Mesenchymal stem cell (in vitro differentiated cells and primary cell): Measurements from ENCODE around the gene PPP1R12A.

ENCODE experiments used
- DNase-seq: peaks from one replicate; pipeline ENCODE4 v3.0.0-alpha.2; 2013
- H2AFZ ChIP-seq: one replicate; pipeline ENCODE4 v1.6.1; 2013; ENCODE audit warnings: low read depth, mild to moderate bottlenecking, control low read depth, inconsistent platforms, low read length, moderate library complexity
- H2AK5ac ChIP-seq: 2 replicates; pipeline ENCODE4 v1.6.1; 2013; ENCODE audit warnings: low read length, moderate library complexity, mild to moderate bottlenecking, inconsistent platforms; ENCODE audit not compliant: severe bottlenecking
- H2BK120ac ChIP-seq: one replicate; pipeline ENCODE4 v1.6.1; 2013; ENCODE audit warnings: low read depth, mild to moderate bottlenecking, inconsistent platforms, low read length, moderate library complexity
- H2BK12ac ChIP-seq, 2 experiments: one replicate each; pipeline ENCODE4 v1.6.1; 2013; ENCODE audit warnings: inconsistent platforms in 2 of 2, low read length in 2 of 2, mild to moderate bottlenecking in 2 of 2, moderate library complexity in 2 of 2, control low read depth in 1 of 2
- H2BK15ac ChIP-seq: one replicate; pipeline ENCODE4 v1.6.1; 2013; ENCODE audit warnings: mild to moderate bottlenecking, low read depth, inconsistent platforms; ENCODE audit not compliant: poor library complexity, severe bottlenecking
- H2BK5ac ChIP-seq: 2 replicates; pipeline ENCODE4 v1.6.1; 2013; ENCODE audit warnings: low read depth, mild to moderate bottlenecking, low read length, control low read depth, inconsistent platforms; ENCODE audit not compliant: poor library complexity, severe bottlenecking
- H3K14ac ChIP-seq, 2 experiments: one replicate each; pipeline ENCODE4 v1.6.1; 2013; ENCODE audit warnings: inconsistent platforms in 2 of 2, low read length in 2 of 2, control low read depth in 1 of 2, mild to moderate bottlenecking in 1 of 2, moderate library complexity in 1 of 2
- H3K18ac ChIP-seq, 2 experiments: one replicate each; pipeline ENCODE4 v1.6.1; 2013; ENCODE audit warnings: inconsistent platforms in 2 of 2, low read length in 2 of 2, control low read depth in 1 of 2, low read depth in 1 of 2, mild to moderate bottlenecking in 1 of 2
- H3K23ac ChIP-seq, 2 experiments: one replicate each; pipeline ENCODE4 v1.6.1; 2013; ENCODE audit warnings: inconsistent platforms in 2 of 2, low read length in 2 of 2, mild to moderate bottlenecking in 2 of 2, moderate library complexity in 2 of 2, control low read depth in 1 of 2
- H3K27ac ChIP-seq: 2 replicates; pipeline ENCODE4 v1.5.1; 2013; ENCODE audit warnings: mild to moderate bottlenecking, moderate library complexity, low read length, control low read depth, inconsistent platforms; ENCODE audit not compliant: poor library complexity, severe bottlenecking
- H3K27me3 ChIP-seq, 2 experiments: 2 replicates each; pipeline versions ENCODE4 v1.6.1 to v1.7.0; 2013; ENCODE audit warnings: low read length in 2 of 2, mild to moderate bottlenecking in 2 of 2, moderate library complexity in 2 of 2, control low read depth in 1 of 2, inconsistent platforms in 1 of 2; ENCODE audit not compliant: control insufficient read depth in 1 of 2, insufficient read depth in 1 of 2
- H3K36me3 ChIP-seq, 2 experiments: 2 replicates each; pipeline versions ENCODE4 v1.6.1 to v1.7.0; 2013; ENCODE audit warnings: low read length in 2 of 2, control low read depth in 1 of 2, inconsistent platforms in 1 of 2, low read depth in 1 of 2, mild to moderate bottlenecking in 1 of 2; ENCODE audit not compliant: insufficient read depth in 2 of 2, control insufficient read depth in 1 of 2
- H3K4ac ChIP-seq, 2 experiments: one replicate each; pipeline ENCODE4 v1.6.1; 2013; ENCODE audit warnings: inconsistent platforms in 2 of 2, low read length in 2 of 2, mild to moderate bottlenecking in 2 of 2, moderate library complexity in 2 of 2, control low read depth in 1 of 2, low read depth in 1 of 2
- H3K4me1 ChIP-seq: 2 replicates; pipeline ENCODE4 v1.6.1; 2013; ENCODE audit warnings: low read depth, low read length, control low read depth; ENCODE audit not compliant: control insufficient read depth, insufficient read depth
- H3K4me2 ChIP-seq: 2 replicates; pipeline ENCODE4 v1.6.1; 2013; ENCODE audit warnings: low read length, mild to moderate bottlenecking, inconsistent platforms; ENCODE audit not compliant: poor library complexity, severe bottlenecking
- H3K4me3 ChIP-seq, 2 experiments: 2 replicates each; pipeline versions ENCODE4 v1.5.1 to v1.7.0; 2013; ENCODE audit warnings: low read length in 2 of 2, mild to moderate bottlenecking in 2 of 2, control low read depth in 1 of 2, low read depth in 1 of 2; ENCODE audit not compliant: insufficient read depth in 1 of 2
- H3K79me1 ChIP-seq: replicated peaks from 2 replicates; pipeline ENCODE4 v1.6.1; 2013; ENCODE audit warnings: mild to moderate bottlenecking, control low read depth, low read length, inconsistent platforms; ENCODE audit not compliant: poor library complexity, severe bottlenecking
- H3K9ac ChIP-seq: 2 replicates; pipeline ENCODE4 v1.7.0; 2013; ENCODE audit warnings: mild to moderate bottlenecking, low read length, moderate library complexity
- H3K9me3 ChIP-seq: 2 replicates; pipeline ENCODE4 v1.7.0; 2013; ENCODE audit warnings: mild to moderate bottlenecking, low read length; ENCODE audit not compliant: control insufficient read depth
- H4K8ac ChIP-seq: one replicate; pipeline ENCODE4 v1.6.1; 2013; ENCODE audit warnings: inconsistent platforms, mild to moderate bottlenecking, low read length, moderate library complexity
- H4K91ac ChIP-seq: one replicate; pipeline ENCODE4 v1.6.1; 2013; ENCODE audit warnings: mild to moderate bottlenecking, low read length, inconsistent platforms
- WGBS: methylation state at CpG from one replicate; pipeline ENCODE4 v1.1.7; 2013; ENCODE audit warnings: mixed read lengths; 5-methylcytosine and 5-hydroxymethylcytosine counted together

The PPP1R12A gene

GRCh38 chr12:79897617-79898016, 37.3 kb downstream of the PPP1R12A start:
- Histone ChIP-seq H3K9ac (no peak overlapping the region), H3K36me3 (no peaks in the 10 kb centered on the region), H2BK15ac (no peak overlapping the region), H2AK5ac (no peak overlapping the region), H3K18ac (no peak overlapping the region), H3K4me2 (no peak overlapping the region), H4K8ac (no peak overlapping the region), H3K27ac (no peak overlapping the region), H4K91ac (no peak overlapping the region), H2BK5ac (no peak overlapping the region), H3K9me3 (no peaks in the 10 kb centered on the region), H3K27me3 (no peaks in the 10 kb centered on the region), H3K79me1 (peaks cover 3% of the 10 kb centered on the region), H3K14ac (no peak overlapping the region), H3K23ac (no peak overlapping the region), H3K4me1 (no peaks in the 10 kb centered on the region), H2BK12ac (no peak overlapping the region), H3K4me3 (no peak overlapping the region), H2BK120ac (no peak overlapping the region), H2AFZ (no peak overlapping the region), H3K4ac (no peak overlapping the region)
- WGBS: 2% methylated on average over 1 of the region's 1 CpG
- DNase-seq: peak; percentile 56

GRCh38 chr12:79895804-79896203, 39.1 kb downstream of the PPP1R12A start:
- no peak overlapping the region for H3K4ac ChIP-seq
- no peak overlapping the region for H2BK5ac ChIP-seq
- H3K36me3 ChIP-seq: no peaks in the 10 kb centered on the region
- peak overlapping the region; percentile 52 for H3K9ac ChIP-seq
- no peak overlapping the region for H2BK12ac ChIP-seq
- no peak overlapping the region for H4K8ac ChIP-seq
- no peak overlapping the region for H2AK5ac ChIP-seq
- H3K27me3 ChIP-seq: no peaks in the 10 kb centered on the region
- no peak overlapping the region for H2BK15ac ChIP-seq
- H3K4me2 ChIP-seq: no peak overlapping the region
- peaks cover 5% of the 10 kb centered on the region for H3K79me1 ChIP-seq
- no peak overlapping the region for H3K4me3 ChIP-seq
- no peak for DNase-seq
- no peak overlapping the region for H3K27ac ChIP-seq
- H2BK120ac ChIP-seq: no peak overlapping the region
- H2AFZ ChIP-seq: no peak overlapping the region
- H3K9me3 ChIP-seq: no peaks in the 10 kb centered on the region
- H3K14ac ChIP-seq: no peak overlapping the region
- H3K23ac ChIP-seq: no peak overlapping the region
- no CpG with 5 or more reads among the region's 1 CpG for WGBS
- no peaks in the 10 kb centered on the region for H3K4me1 ChIP-seq
- no peak overlapping the region for H4K91ac ChIP-seq
- no peak overlapping the region for H3K18ac ChIP-seq

- Histone ChIP-seq H2AFZ (no peak overlapping the region), H3K27me3 (no peaks in the 10 kb centered on the region), H3K4me1 (no peaks in the 10 kb centered on the region), H3K18ac (no peak overlapping the region), H3K36me3 (no peaks in the 10 kb centered on the region), H4K8ac (no peak overlapping the region), H3K14ac (no peak overlapping the region), H2BK12ac (no peak overlapping the region), H3K4ac (no peak overlapping the region), H3K4me3 (no peak overlapping the region), H2BK15ac (no peak overlapping the region), H4K91ac (no peak overlapping the region), H2BK5ac (no peak overlapping the region), H3K23ac (no peak overlapping the region), H3K9me3 (no peaks in the 10 kb centered on the region), H2BK120ac (no peak overlapping the region), H2AK5ac (no peak overlapping the region), H3K79me1 (peaks cover 5% of the 10 kb centered on the region), H3K9ac (peak overlapping the region; percentile 52), H3K27ac (no peak overlapping the region), H3K4me2 (no peak overlapping the region)
- DNase-seq: no peak
Observed at GRCh38 chr12:79895071-79895470, 39.8 kb downstream of the PPP1R12A start.

GRCh38 chr12:79891506-79892162, 43.3 kb downstream of the PPP1R12A start:
- no peak overlapping the region for H2BK120ac ChIP-seq
- no peak overlapping the region for H3K4me3 ChIP-seq
- H3K27ac ChIP-seq: no peak overlapping the region
- H3K9me3 ChIP-seq: no peaks in the 10 kb centered on the region
- H3K18ac ChIP-seq: no peak overlapping the region
- no peaks in the 10 kb centered on the region for H3K36me3 ChIP-seq
- no peaks in the 10 kb centered on the region for H3K27me3 ChIP-seq
- H2BK5ac ChIP-seq: no peak overlapping the region
- no peak overlapping the region for H4K91ac ChIP-seq
- H2AFZ ChIP-seq: no peak overlapping the region
- no peak overlapping the region for H2BK15ac ChIP-seq
- H3K4me2 ChIP-seq: no peak overlapping the region
- no peak for DNase-seq
- H3K79me1 ChIP-seq: peaks cover 3% of the 10 kb centered on the region
- H2BK12ac ChIP-seq: no peak overlapping the region
- H3K4ac ChIP-seq: no peak overlapping the region
- 100% methylated on average over 2 of the region's 2 CpGs for WGBS
- H4K8ac ChIP-seq: no peak overlapping the region
- H3K14ac ChIP-seq: no peak overlapping the region
- peaks cover 1% of the 10 kb centered on the region for H3K4me1 ChIP-seq
- H2AK5ac ChIP-seq: no peak overlapping the region
- no peak overlapping the region for H3K23ac ChIP-seq
- no peak overlapping the region for H3K9ac ChIP-seq
